ENCODE data around the gene STRN3.
"Not testable (repeated sequence)": the region's sequence is repeated elsewhere in the genome, so short reads cannot be mapped to it uniquely, and the experiment has no call there.

STRN3 gene, protein sequence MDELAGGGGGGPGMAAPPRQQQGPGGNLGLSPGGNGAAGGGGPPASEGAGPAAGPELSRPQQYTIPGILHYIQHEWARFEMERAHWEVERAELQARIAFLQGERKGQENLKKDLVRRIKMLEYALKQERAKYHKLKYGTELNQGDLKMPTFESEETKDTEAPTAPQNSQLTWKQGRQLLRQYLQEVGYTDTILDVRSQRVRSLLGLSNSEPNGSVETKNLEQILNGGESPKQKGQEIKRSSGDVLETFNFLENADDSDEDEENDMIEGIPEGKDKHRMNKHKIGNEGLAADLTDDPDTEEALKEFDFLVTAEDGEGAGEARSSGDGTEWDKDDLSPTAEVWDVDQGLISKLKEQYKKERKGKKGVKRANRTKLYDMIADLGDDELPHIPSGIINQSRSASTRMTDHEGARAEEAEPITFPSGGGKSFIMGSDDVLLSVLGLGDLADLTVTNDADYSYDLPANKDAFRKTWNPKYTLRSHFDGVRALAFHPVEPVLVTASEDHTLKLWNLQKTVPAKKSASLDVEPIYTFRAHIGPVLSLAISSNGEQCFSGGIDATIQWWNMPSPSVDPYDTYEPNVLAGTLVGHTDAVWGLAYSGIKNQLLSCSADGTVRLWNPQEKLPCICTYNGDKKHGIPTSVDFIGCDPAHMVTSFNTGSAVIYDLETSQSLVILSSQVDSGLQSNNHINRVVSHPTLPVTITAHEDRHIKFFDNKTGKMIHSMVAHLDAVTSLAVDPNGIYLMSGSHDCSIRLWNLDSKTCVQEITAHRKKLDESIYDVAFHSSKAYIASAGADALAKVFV

DNA sequence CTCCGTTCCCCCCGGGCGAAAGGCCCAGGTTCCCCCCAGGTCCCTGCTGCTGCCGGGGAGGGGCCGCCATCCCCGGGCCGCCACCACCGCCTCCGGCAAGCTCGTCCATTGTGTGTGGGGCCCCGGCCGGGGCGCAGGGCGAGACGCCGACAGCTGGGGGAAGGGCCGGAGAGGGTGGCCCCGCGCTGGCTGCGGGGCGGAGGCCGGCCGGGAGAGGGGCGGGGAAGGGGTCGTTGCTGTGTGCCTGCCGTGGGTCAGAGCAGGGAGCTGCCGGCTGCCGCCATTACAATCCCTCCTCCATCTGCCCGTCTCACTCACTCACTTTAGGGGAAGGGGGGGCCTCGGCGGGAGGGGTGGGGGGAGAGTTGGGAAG, at the start of gene STRN3:
Gene STRN3 (minus strand): TSS at position 303 of the 373 bp plus-strand sequence. CDS start 194 bp downstream, at position 109.
- DNase-seq: no peak

DNA sequence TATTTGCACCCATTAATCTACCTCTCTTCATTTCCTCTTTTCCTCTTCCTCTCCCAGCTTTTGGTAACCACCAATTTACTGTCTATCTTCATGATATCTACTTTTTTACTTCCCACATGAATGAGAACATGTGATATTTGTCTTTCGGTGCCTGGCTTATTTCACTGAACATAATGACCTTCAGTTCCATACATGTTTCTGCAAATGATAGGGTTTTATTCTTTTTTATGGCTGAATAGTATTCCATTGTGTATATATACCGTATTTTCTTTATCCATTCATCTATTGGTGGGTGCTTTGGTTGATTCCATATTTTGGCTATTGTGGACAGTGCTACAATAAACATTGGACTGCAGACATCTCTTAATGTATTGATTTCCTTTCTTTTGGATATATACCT, 49.0 kb upstream of the STRN3 start:
- no peak for DNase-seq

DNA sequence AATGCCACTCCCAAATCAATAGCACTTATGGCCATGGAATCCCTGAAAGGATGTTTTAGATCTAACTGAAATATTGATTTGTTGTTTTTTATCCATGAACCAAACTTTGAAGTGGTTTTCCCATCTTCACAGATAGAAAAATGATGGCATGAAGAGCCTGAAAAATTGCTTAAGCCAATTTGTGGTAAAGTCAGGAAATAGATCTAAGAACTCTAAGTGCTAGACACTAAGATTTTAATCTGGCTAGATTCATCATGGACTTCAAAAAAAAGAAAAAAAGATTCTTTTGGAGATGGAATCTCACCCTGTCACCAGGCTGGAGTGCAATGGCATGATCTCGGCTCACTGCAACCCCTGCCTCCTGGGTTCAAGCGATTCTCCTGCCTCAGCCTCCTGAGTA, 45.0 kb upstream of the STRN3 start:
- no peak for DNase-seq

DNA sequence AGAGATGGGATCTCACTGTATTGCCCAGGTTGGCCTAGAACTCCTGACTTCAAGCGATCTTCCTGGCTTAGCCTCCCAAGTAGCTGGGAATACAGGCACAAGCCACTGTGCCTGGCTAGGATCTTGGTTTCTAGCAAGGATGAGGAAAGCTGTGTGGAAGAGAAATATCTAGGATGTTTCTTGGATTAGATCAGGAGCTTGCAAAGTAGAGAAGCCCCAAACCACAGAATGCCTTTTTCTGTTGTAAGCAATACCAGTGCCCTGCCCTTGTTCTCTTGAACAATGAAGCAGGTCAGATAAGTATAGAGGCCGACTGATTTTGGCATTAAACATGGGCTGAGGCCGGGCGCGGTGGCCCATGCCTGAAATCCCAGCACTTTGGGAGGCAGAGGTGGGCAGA, 44.3 kb upstream of the STRN3 start:
- DNase-seq: no peak

DNA sequence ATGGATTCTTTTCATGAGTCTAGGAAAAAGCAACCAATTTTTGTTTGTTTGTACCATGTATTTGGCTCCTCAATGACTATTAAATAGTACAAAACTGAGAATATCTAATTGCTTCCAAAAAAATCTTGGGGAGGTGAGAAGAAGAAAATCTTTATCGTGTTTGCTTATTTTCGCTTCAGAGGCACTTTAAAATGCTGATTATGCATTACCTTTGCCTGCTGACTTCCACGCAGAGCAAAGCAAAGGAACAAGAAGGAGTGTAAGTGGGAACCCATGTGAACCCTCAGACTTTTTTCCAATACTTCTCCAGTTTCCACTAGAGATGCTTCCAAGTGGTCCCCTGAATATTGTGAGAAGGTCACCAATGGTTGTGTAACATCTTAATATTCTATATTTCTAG, 43.2 kb upstream of the STRN3 start:
- no peak for DNase-seq

DNA sequence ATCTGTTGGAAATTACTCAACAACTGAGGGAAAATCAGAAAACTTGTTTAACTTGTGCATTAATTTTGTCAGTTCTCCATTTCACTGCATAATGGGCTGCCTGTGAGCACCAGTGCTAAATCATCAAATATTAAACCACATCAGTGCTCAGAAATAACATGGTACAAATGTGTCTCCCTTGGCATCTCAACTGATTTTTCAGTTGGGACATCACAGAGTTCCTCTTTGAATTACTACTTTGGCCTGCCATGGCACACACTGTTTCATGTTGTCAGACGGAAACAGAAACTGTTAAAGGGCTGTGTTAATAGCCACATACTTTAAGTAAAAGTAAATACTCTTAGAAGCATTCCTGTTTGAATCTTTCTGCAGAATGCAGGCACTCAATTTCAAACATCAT, 42.1 kb upstream of the STRN3 start:
- DNase-seq: no peak

DNA sequence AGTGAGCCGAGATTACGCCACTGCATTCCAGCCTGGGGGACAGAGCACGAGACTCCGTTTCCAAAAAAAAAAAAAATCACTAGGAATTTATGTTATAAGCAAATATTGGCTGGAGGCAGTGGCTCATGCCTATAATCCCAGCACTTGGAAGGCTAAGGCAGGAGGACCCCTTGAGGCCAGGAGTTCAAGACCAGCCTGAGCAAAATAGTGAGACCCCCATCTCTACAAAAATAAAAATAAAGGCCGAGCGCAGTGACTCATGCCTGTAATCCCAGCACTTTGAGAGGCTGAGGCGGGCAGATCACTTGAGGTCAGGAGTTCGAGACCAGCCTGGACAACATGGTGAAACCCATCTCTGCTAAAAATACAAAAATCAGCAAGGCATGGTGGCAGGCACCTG, 36.7 kb upstream of the STRN3 start:
- not testable (repeated sequence) for DNase-seq

DNA sequence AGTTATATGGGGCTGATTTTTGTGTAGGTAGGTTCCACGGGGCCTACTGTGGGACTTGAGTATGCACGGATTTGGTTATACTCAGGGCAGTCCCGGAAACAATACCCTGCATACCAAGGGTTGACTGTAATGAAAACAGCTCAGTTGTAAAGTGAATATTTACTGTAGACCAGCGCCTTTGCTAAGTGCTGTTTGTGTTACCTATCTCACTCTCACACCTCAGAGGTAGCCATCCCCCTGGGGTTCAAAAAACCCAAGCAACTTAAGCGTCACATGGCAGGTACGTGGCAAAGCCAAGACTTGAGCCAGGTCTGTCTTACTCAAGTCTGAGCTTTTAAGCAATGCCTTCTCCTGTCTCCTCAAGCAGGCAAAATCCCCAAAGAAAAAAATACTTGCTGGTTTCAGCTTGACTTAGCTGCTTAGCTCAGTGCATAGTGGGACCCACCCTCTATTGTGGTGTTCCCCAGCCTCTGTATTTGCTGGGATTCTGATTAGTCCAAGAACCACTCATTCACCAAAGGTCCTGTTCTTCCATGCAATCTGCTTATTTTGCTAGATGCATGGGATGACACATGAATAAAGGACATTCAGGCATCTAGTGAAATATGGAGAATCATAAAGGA, 34.2 kb upstream of the STRN3 start:
- DNase-seq: no peak

DNA sequence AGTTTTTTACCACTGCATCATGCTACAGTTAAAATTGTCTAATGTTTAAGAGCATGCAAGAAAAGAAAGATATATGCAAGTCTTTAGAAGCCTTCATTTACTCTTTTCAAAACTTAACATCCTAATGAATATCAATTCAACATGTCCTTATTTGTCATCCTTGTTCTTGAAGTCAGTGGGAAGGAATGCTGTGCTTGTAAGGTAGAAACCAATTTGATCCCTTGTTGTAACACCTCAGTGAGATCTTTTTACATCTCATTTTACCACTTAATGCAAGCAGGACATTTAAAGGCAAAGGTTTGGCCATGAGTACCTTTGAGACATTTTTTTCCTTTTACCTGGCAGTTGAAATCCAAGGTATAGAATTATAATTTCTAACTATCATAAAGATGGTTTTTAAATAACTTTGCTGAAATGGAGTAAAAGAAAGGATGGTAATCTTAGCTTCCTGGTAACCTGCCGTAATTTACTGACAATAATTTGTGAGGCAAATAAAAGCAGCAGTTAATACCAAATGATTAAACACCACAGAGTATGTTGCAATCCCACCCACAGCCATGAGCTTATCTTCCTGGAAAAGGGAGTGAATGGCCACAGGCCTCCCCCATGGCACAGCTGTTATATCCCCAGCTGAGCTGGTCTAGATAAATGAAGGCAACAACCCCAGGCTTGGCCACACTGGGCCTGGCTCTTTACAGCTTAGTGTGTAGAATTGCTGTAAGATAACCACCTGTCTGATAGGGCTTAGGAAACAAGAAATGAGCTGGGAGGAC, 33.2 kb upstream of the STRN3 start:
- DNase-seq: no peak

DNA sequence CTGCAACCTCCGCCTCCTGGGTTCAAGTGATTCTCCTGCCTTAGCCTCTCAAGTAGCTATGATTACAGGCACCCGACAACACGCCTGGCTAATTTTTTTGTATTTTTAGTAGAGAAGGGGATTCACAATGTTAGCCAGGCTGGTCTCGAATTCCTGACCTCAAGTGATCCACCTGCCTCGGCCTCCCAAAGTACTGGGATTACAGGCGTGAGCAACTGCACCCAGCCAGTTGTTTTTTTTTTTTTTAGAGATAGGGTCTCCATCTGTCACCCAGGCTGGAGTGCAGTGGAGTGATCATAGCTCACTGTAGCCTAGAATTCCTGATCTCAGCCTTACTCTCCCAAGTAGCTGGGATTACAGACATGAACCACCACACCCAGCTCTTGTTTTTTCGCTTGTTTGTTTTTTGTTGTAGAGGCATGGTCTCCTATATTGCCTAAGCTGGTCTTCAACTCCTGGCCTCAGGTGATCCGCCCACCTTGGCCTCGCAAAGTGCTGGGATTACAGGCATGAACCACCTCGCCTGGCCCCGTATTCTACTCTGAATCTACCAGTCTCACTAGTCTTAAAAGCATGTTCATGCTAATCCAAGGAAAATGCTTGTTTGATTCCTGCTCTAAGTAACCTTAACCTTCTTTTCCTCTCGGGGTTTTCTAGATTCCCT, 31.7 kb upstream of the STRN3 start:
- no peak for DNase-seq

DNA sequence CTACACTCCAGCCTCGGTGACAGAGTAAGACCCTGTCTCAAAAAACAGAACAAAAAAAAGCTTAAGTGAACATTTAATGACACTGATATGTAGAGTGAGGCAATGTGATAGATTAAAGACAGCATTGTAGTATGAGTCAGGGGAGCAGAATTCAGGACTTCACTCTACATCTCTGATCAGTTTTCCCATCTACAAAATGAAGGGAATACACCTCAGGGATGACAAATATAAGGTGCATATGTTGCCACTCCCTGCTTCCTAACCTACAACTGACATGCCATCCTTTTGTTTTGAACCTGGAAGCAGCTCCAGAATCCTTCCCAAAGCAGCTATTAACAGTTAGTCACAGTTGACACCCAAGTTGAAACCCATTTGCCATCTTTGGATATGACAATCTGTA, 30.9 kb upstream of the STRN3 start:
- no peak for DNase-seq

DNA sequence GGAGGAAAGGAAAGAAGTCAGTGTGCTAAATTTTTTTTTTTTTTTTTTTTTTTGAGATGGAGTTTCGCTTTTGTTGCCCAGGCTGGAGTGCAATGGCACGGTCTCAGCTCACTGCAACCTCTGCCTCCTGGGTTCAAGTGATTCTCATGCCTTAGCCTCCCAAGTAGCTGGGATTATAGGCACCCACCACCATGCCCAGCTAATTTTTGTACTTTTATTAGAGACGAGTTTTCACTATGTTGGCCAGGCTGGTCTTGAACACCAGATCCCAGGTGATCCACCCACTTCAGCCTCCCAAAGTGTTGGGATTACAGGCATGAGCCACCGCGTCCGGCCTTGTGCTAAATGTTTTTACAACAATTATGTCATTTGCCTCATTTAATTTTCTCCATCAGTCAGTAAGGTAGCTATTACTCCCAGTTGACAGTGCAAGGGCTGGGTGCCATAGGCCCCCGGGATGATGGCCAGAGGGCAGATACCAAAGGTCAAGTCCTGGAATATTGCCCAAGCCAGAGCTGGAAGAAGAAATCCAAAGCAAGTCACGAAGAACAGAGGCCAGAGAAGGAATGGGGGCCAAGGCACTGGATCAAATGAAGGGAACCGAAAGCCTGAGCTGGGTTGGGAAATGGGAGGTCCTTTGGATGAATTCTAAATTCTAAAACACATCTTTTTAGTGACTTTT, 26.9 kb upstream of the STRN3 start:
- not testable (repeated sequence) for DNase-seq

DNA sequence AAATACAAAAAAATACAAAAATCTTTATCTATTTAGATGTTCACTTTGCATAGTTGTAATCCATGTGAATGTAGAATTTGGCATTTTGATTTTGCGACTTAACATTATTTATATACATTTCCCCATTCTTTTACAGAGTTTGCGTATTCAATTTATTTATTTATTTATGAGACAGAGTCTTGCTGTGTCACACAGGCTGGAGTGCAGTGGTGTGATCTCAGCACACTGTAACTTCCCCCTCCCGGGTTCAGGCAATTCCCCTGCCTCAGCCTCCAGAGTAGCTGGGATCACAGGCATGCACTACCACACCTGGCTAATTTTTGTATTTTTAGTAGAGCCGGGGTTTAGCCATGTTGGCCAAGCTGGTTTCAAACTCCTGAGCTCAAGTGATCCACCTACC, 25.3 kb upstream of the STRN3 start:
- no peak for DNase-seq

DNA sequence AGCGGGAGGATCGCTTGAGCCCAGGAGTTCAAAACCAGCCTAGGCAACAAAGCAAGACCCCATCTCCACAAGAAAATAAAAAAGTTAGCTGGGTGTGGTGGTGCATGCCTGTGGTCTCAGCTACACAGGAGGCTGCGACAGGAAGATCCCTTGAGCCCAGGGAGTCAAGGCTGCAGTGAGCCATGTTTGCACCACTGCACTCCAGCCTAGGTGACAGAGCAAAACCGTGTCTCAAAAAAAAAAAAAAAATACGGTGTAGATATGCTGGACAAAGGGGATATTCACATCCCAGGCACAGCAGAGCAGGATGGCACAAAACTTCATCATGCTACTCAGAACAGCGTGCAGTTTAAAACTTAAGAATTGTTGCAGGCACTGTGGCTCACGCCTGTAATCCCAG, 24.8 kb upstream of the STRN3 start:
- DNase-seq: no peak

DNA sequence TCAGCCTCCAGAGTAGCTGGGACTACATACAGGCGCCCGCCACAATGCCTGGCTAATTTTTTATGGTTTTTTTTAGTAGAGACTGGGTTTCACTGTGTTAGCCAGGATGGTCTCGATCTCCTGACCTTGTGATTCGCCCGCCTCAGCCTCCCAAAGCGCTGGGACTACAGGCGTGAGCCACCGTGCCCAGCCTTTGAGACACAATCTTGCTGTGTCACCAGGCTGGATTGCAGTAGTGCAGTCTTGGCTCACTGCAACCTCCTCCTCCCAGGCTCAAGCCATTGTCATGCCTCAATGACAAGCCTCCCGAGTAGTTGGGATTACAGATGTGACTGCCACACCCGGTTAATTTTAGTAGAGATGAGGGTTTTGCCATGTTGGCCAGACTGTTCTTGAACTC, 21.3 kb upstream of the STRN3 start:
- DNase-seq: no peak

DNA sequence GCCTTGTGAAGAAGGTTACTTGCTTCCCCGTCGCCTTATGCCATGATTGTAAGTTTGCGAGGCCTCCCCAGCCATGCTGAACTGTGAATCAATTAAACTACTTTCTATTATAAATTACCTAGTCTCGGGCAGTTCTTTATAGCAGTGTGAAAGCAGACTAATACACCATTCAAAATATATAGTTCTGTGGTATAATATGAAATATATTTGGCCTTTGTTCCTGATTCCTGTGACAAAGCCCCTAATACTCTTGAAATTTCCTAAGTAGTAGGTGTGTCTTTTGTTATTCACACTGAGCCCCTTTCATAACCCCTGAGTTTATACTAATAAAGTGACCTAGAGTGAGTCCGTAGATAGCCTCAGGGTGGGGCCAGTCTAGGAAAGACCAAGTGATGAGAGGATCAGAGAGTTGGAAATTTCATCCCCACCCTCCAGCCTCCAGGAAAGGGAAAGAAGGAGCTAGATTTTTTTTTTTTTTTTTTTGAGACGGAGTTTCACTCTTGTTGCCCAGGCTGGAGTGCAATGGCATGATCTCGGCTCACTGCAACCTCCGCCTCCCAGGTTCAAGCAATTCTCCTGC, 19.4 kb upstream of the STRN3 start:
- DNase-seq: no peak

DNA sequence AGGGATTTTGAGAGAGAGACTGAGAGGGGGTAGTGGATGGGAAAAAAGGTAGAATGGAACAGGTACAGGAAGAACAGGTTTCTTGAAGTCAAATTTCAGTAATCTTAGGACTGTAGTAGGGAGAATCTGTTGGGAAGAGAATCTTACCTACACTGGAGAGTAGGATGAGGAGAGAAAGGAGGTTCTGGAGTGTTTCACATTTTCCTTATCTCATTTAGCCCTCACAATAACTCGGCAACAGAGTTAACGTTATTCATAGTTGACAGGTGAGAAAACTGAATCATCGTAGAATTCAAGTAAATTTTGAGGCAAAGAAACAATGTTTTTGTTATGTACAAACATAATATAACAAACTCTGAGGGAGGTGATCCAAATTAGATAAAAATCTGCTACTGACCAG, 17.2 kb upstream of the STRN3 start:
- DNase-seq: no peak

DNA sequence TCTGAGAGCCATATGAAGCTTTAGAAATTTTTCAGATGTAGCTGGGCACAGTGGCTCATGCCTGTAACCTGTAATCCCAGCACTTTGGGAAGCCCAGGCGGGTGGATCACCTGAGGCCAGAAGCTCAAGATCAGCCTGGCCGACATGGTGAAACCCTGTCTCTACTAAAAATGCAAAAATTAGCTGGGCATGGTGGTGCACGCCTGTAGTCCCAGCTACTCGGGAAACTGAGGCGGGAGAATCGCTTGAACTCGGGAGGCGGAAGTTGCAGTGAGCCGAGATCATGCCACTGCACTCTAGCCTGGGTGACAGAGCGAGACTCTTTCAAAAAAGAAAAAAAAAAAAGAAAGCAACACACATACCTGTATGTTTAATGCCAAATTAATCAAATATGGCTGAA, 16.7 kb upstream of the STRN3 start:
- not testable (repeated sequence) for DNase-seq

DNA sequence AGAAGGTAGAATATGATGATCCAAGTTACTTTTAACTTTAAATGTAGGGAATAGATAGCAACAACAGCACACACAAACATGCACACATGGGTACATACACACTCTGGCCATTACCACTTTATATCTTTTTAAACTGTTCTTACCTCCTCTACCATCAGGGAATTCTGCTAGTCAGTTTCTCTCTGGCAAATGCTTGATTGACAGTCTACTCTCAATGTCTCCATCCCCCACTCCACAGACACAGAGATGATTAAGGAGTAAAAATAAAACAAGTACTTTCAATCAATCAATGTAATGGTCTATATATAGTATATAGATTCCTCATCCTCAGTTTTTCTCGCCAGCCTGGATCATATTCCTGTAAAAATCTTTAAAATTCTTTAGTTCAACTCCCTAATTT, 16.1 kb upstream of the STRN3 start:
- no peak for DNase-seq

DNA sequence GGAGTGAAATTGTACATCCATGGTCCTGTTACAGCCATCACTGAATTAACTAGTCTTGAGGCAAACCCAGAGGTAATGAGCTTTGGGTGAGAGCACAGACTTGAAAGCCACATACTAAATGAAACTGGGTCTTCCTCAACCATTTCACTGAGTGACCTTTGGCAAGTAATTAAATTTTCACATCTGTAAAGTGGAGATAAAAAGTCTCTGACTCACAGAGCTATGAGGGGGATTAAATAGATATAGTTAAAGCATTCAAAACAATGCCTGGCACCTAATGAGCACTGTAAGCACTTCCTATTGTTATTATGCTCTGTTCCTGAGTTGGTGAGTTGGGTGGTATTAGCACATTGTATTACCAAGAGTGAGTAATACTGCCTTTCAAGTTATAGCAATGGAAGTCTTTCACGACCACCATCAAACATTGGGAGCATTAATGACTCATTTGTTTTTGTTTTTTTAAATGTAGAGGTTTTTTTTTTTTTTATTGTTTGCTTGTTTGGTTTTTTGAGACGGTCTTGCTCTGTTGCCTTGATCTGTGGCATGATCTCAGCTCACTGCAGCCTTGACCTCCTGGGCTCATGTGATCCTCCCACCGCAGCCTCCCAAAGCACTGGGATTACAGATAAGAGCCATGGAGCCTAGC, 12.5 kb upstream of the STRN3 start:
- DNase-seq: no peak

DNA sequence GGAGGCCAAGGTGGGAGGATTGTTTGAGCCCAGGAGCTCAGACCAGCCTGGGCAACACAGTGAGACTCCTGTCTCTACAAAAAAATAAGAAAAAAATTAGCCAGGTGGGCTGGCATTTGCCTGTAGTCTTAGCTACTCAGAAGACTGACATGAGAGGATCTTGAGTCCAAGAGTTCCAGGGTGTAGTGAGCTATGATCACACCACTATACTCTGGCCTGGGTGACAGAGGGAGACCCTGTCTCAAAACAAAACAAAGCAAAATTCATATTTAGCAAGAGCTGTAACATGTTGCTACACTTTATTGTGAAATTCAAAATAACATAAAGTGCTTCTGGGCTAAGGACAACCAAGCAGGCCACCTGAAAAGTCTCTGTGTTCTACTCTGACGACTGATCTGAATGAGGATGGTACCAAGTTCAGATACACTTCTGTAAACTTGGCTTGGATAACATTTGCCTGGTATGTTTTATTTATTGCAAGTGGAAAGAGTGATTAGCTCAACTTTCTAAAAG, 11.6 kb upstream of the STRN3 start:
- DNase-seq: no peak
